Lower leg skin (tissue), 3 donors: ENCODE measurements around the gene AANAT.

Source experiments
- CTCF ChIP-seq, 3 donors: fragments of 450-650 bp; IDR thresholded peaks; one replicate each; pipeline ENCODE4 v1.5.1; 2016; ENCODE audit warnings: antibody characterized with exemption in 3 of 3, mild to moderate bottlenecking in 3 of 3, moderate library complexity in 2 of 3
- POLR2A ChIP-seq, 2 donors: fragments of 450-650 bp; IDR thresholded peaks; one replicate each; pipeline ENCODE4 v1.6.1; 2016 to 2017; ENCODE audit warnings: antibody characterized with exemption in 2 of 2, mild to moderate bottlenecking in 1 of 2, moderate library complexity in 1 of 2

- TF ChIP-seq POLR2A (IDR thresholded peaks at IDR 0.05) (no peak), CTCF (IDR thresholded peaks at IDR 0.05) (no peak)
Measured at GRCh38 chr17:76427501-76428231, 39.7 kb upstream of the AANAT start.
